Endothelial cell of umbilical vein (primary cell): ENCODE measurements around the gene CDKL2.

Experiments
- CTCF ChIP-seq, 2 donors: IDR thresholded peaks; 1 replicate in 1 of 2; 2 replicates in 1 of 2; pipeline ENCODE4 v1.5.1; 2011; ENCODE audit warnings: low read length in 2 of 2, mild to moderate bottlenecking in 2 of 2, moderate library complexity in 2 of 2, control low read depth in 1 of 2, inconsistent platforms in 1 of 2, low read depth in 1 of 2; ENCODE audit not compliant: insufficient read depth in 1 of 2; ENCODE audit errors: extremely low read depth in 1 of 2
- EZH2 ChIP-seq: IDR thresholded peaks from 2 replicates; pipeline ENCODE4 v1.6.1; 2012; ENCODE audit warnings: borderline replicate concordance, low read depth, mild to moderate bottlenecking, moderate library complexity, low read length, inconsistent platforms; ENCODE audit not compliant: severe bottlenecking
- FOS ChIP-seq: IDR thresholded peaks from 2 replicates; pipeline ENCODE4 v1.6.1; 2011; ENCODE audit warnings: mild to moderate bottlenecking, low read length, moderate library complexity, borderline replicate concordance; ENCODE audit not compliant: insufficient read depth
- JUN ChIP-seq: IDR thresholded peaks from 2 replicates; pipeline ENCODE4 v1.6.1; 2011; ENCODE audit warnings: borderline replicate concordance, low read depth; ENCODE audit not compliant: insufficient read length, insufficient read depth
- MAX ChIP-seq: IDR thresholded peaks from 2 replicates; pipeline ENCODE4 v1.6.1; 2011; ENCODE audit not compliant: insufficient read depth, insufficient read length
- MYC ChIP-seq: IDR thresholded peaks from one replicate; pipeline ENCODE4 v1.6.1; 2011; ENCODE audit warnings: mild to moderate bottlenecking, low read depth, low read length
- POLR2A ChIP-seq: IDR thresholded peaks from 2 replicates; pipeline ENCODE4 v1.6.1; 2012; ENCODE audit warnings: low read depth, mild to moderate bottlenecking, control low read depth, low read length
- POLR2AphosphoS5 ChIP-seq: IDR thresholded peaks from 2 replicates; pipeline ENCODE4 v1.6.1; 2012; ENCODE audit warnings: low read depth, mild to moderate bottlenecking, control low read depth, low read length, moderate library complexity; ENCODE audit not compliant: insufficient read depth

GRCh38 chr4:75673959-75674328 is 43.6 kb upstream of the CDKL2 start:
- TF ChIP-seq EZH2 (no peak), CTCF (IDR thresholded peaks at IDR 0.05; ENCODE audit: extremely low read depth in 1 of 2, insufficient read depth in 1 of 2, low read depth in 1 of 2, low read length in 2 of 2) (no peak), POLR2A (no peak), MYC (no peak), POLR2AphosphoS5 (no peak), MAX (no peak), FOS (no peak), JUN (no peak)
